HepG2 (cell line): ENCODE data around the gene EBF4. TPM values are rescaled to one million over a fixed set of nuclear protein-coding genes. Genes with fewer than 3 reads are reported as not detected.

Experiments
- ATAD3A ChIP-seq: sonication (generic); formaldehyde crosslinking; IDR thresholded peaks from 2 replicates; pipeline ENCODE4 v1.4.0; 2020; ENCODE audit warnings: missing genetic modification reagents
- NR1H2 ChIP-seq: sonication (generic); formaldehyde crosslinking; IDR thresholded peaks from 2 replicates; pipeline ENCODE4 v1.8.1; 2022; ENCODE audit warnings: low read depth, missing genetic modification reagents, borderline replicate concordance
- PITX1 ChIP-seq: sonication (generic); formaldehyde crosslinking; IDR thresholded peaks from 2 replicates; pipeline ENCODE4 v1.5.1; 2020; ENCODE audit warnings: mild to moderate bottlenecking, missing genetic modification reagents
- SMAD9 ChIP-seq: sonication (generic); formaldehyde crosslinking; IDR thresholded peaks from 2 replicates; pipeline ENCODE4 v1.5.1; 2020; ENCODE audit warnings: mild to moderate bottlenecking, missing genetic modification reagents
- SNAI1 ChIP-seq: sonication (generic); formaldehyde crosslinking; IDR thresholded peaks from 2 replicates; pipeline ENCODE4 v1.5.0; 2020; ENCODE audit warnings: mild to moderate bottlenecking, missing genetic modification reagents, borderline replicate concordance
- U2AF1 ChIP-seq: fragments of 200-400 bp; formaldehyde crosslinking; optimal IDR thresholded peaks from 2 replicates; pipeline ENCODE3; 2017; ENCODE audit warnings: mild to moderate bottlenecking, low read depth, low read length
- ZNF318 ChIP-seq: sonication (generic); formaldehyde crosslinking; IDR thresholded peaks from 2 replicates; pipeline ENCODE4 v1.4.0; 2020; ENCODE audit warnings: mild to moderate bottlenecking, missing genetic modification reagents
- ZNF33B ChIP-seq: sonication (generic); formaldehyde crosslinking; IDR thresholded peaks from 2 replicates; pipeline ENCODE4 v1.5.1; 2020; ENCODE audit warnings: mild to moderate bottlenecking, missing genetic modification reagents
- ZNF407 ChIP-seq: sonication (generic); formaldehyde crosslinking; IDR thresholded peaks from one replicate; pipeline ENCODE4 v1.5.1; 2020; ENCODE audit warnings: mild to moderate bottlenecking, missing genetic modification reagents; ENCODE audit errors: not compliant biosample characterization
- ZNF589 ChIP-seq: sonication (generic); formaldehyde crosslinking; conservative IDR thresholded peaks from 2 replicates; pipeline ENCODE4 v1.8.0; 2022; ENCODE audit warnings: mild to moderate bottlenecking, moderate library complexity, missing genetic modification reagents
- ZNF670 ChIP-seq: sonication (generic); formaldehyde crosslinking; IDR thresholded peaks from 2 replicates; pipeline ENCODE4 v1.8.0; 2022; ENCODE audit warnings: mild to moderate bottlenecking, missing genetic modification reagents, borderline replicate concordance
- ZSCAN21 ChIP-seq: sonication (generic); formaldehyde crosslinking; IDR thresholded peaks from 2 replicates; pipeline ENCODE4 v1.8.0; 2022; ENCODE audit warnings: mild to moderate bottlenecking, missing genetic modification reagents, moderate library complexity, borderline replicate concordance
- polyA plus RNA-seq, 8 experiments: library from polyadenylated mRNA; depleted of rRNA in 3 of 8; stranded (reverse) in 7 of 8; unstranded in 1 of 8; fragments of >200 nt; fragmentation: Illumina TruSeq in 4 of 8; extraction: Trizol in 4 of 8; gene quantifications; 2 replicates each; pipeline versions ENCODE4 v1.2.1 to v1.2.3, GENCODE V29; 2011 to 2016; ENCODE audit warnings: low read depth in 4 of 8, missing spikeins in 1 of 8, mixed read lengths in 1 of 8; ENCODE audit not compliant: insufficient read depth in 1 of 8
- total RNA-seq, 5 experiments: library from RNA; depleted of rRNA; stranded (reverse); fragments of >200 nt; fragmentation: Illumina TruSeq; extraction: Trizol; gene quantifications; 2 replicates each; pipeline ENCODE4 v1.2.3, GENCODE V29; 2016; ENCODE audit warnings: low read depth in 1 of 5

The EBF4 gene
- total and polyA plus RNA-seq, 2 of the 13 experiments (the other 11 are each of a cell fraction or from before 2014, with no cell fraction given) = 0.84 to 2.2 TPM

GRCh38 chr20:2750491-2751251 is 58.1 kb downstream of the EBF4 start (continued):
- TF ChIP-seq ZNF407 (peak; percentile 35), ZNF318 (no peak), ZSCAN21 (CRISPR knock-in tag) (0 out of 2 replicates have a peak, but pooled peaks have one; percentile 18), SMAD9 (0 out of 2 replicates have a peak, but pooled peaks have one; percentile 19), ATAD3A (CRISPR knock-in tag) (no peak), ZNF589 (0 out of 2 replicates have a peak, but pooled peaks have one; percentile 30), U2AF1 (peak; percentile 14), ZNF670 (CRISPR knock-in tag) (no peak), PITX1 (CRISPR knock-in tag) (peak; percentile 42; the same call in 1 of the 2 replicates), NR1H2 (CRISPR knock-in tag) (no peak), SNAI1 (0 out of 2 replicates have a peak, but pooled peaks have one; percentile 3), ZNF33B (0 out of 2 replicates have a peak, but pooled peaks have one; percentile 35)
